ENCODE data around the gene ISOC1.
A peak's percentile ranks its signal among the peaks of the same experiment; 100 is the strongest.

Gene ISOC1
- total RNA-seq, result 11.8 to 14.3 (median 13.9) reads per million in 4 experiments

DNA sequence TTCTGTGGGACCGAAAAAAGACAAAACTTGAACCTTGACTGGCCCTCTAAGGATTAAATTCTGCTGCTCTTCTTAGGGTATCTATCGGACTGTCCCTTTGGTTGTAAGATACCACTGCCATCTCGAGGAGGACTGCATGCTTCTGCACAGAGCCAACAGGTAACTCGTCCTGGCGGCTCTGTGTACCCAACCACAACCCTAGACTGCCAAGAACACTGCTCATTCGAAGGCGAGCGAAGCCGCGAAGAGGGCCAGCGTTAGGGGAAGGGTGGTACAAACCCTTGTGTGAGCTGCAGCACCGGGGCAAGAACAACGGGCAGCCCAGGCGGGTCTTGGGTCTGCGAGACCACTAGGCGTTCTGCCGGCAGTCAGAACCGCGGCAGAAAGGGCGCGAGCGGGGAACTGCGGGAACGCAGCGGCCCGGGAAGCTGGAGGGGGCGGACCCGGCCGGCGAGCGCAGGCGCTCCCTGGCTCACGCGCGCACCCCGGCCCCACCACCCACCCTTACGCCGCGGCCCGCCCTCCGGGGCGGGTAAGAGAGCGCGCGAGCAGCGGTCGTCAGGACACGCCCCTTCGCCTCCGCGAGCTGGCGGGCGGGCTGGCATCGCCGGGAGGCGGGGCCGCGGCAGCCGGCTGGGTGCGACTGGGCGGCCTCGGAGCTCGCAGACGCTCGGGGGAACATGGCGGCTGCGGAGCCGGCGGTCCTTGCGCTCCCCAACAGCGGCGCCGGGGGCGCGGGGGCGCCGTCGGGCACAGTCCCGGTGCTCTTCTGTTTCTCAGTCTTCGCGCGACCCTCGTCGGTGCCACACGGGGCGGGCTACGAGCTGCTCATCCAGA, at the start of gene ISOC1:
Gene ISOC1 (plus strand): TSS at position 663 of the 837 bp plus-strand sequence. CDS start 18 bp downstream, at position 681.
- DNase-seq, result peak; percentile 85

DNA sequence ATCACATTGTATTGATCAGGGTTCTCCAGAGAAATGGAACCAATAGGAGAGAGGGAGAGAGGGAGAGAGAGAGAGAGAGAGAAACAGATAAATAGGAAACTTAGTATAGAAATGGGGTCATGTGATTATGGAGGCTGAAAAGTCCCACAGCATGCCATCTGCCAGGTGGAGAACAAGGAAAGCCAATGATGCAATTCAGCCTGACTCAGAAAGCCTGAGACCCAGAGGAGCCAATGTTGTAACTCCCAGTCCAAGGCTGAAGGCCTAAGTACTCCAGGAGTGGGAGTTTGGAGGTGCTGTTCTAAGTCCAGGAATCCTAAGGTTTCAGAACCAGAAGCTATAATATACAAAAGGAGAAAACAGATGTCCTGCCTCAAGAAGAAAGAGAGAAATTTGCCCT, 48.4 kb upstream of the ISOC1 start:
- no peak for DNase-seq

DNA sequence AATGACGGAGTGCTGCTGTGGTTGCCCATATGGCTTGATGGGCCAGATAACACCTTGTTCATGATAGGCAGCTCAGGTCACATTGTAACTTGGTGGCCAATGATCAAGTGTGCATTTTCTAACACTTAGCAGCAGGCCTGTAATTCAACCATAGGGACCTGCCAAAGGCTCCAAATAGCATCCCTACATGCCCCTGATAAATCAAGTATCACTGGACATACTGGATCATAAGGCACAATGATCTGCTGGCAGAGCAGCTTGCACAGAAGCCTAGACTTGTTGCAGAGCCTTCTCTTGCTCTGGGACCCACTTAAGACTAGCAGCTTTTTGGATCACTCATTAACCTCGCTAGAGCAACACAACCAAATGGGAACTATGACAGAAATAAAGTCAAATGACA, 46.0 kb upstream of the ISOC1 start:
- no peak for DNase-seq

DNA sequence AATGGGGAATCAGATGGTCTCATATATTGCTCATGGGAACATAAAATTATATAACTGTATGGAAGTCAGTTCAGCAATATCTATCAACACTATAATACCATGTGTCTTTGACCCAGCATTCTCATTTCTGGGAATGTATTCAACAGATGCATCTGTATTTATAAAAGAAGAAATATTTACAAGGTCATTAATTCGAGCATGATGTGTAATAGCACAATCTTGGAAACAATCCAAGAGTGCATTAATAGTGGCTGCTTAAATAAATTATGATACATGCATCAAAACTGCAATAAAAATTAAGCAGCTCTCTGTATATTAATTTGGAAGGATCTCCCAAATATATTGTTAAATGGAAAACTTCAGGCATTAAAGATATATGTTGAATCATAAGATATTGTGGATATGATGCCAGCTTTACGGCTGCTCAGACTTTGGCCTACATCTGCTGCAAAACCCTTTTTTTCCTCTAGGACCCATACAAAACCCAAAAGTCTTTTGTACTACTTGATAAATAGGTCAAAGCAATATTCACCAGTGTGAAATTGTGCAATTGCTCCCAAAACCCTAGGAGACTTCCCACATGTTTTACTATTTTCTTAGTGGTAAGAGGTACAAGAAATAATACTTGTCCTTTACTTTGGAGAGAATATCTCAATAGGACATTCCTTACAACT, 45.3 kb upstream of the ISOC1 start:
- no peak for DNase-seq

DNA sequence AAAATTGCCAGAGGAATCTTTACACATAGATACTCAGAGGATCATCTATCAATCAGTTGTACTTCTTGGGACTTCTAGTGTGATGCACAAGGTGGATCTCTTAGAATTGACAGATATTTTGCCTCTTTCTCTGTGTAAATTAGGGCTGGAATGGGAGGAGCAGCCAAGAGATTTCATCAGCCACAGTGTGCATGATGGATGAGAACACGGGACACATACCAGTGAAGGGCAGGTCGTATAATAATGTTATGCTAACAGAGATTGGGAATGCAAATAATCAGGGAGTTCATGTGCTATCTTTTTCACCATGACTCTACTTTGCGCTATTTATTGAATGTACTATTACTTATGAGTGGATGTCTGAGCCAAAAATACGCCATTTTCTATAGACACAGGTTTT, 43.3 kb upstream of the ISOC1 start:
- DNase-seq, result no peak

DNA sequence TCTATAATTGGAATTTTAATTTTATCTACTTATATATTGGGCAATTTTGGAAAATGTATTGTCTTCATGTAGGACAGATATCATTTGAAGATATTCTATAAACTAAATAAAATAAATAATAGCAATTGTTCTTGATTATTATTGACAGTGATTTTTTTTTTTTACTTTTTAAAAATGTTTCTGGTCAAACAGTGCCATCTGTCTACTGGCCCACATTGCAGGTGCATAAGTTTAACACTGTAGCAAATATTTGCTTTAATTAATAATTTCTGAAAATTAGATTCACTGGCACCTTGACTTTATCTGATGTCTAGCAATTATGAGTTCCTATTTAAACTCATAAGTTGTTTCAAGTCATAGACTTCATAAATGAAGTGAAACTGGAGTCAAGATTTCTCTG, 41.1 kb upstream of the ISOC1 start:
- DNase-seq, result no peak

DNA sequence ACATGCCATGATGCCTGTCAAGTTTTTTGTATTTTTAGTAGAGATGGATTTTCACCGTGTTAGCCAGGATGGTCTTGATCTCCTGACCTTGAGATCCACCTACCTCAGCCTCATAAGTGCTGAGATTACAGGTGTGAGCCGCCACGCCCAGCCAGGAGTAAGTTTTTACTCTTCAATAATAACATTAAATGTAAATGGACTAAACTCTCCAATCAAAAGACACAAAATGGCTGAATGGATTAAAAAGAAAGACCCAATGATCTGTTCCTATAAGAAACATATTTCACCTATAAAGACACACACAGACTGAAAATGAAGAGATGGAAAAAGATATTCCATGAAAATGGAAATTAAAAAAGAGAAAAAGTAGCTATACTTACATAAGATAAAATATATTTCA, 37.2 kb upstream of the ISOC1 start:
- no peak for DNase-seq

DNA sequence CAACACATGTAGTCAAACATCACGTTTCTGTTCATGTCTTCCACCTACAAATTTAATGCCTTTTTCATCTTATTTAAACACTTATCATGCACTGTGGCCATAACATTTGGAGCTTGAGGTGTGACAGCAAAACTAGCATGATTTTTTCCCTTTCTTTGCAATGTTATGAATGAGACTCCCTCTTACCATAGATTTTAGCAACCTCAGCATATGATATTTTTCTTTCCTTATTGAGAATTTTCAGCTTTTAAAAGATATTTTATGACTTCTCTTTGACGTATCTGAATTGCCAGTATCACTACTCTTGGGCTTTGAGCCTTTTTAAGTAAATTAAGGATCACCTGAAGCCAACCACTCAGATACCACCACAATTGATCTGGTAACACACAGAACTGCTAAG, 32.7 kb upstream of the ISOC1 start:
- DNase-seq, result no peak

DNA sequence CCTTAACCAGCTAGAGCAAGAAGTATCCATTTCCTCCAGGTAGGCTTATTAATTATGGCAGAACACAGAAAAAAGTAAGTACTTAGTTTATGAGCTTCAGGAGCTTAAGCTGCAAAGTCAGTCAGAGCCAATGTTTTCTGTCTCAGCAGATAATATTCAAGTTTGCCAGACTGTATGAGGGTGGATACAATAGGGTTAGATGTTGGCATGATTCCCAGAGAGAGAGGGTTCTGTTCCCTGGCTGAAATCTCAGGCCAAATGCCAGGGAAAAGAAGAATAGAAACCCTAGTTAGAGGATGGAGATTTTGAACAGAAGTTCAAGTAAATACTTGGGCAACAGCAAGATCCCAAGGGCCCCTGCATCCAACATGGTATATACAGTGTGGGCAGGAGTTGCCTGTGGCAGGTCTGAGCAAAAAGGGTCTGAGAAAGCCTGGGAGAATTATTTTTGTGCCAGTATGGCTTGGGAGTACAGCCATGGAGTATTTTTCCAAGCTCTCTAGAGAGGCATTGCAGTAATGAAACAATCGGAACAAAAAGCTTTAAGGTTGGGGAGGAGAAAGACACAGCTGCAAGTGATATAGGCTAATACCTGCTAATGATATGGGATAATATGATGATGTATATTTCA, 31.0 kb upstream of the ISOC1 start:
- DNase-seq, result no peak

DNA sequence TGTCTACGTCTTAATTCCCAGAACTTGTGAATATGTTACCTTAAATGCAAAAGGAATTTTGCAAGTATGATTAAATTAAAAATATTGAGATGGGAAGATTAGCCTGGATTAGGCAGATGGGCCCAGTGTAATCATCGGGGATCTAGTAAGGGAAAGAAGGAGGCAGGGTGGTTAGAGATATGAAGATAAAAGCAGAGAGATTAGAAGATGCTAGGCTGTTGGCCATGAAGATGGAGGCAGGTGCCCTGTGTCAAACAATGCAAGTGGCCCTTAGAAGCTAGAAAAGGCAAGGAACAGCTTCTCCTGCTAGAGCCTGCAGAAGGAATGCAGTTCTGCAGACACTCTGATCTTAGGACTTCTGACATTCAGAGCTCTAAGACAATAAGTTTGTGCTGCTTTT, 28.8 kb upstream of the ISOC1 start:
- DNase-seq, result no peak

DNA sequence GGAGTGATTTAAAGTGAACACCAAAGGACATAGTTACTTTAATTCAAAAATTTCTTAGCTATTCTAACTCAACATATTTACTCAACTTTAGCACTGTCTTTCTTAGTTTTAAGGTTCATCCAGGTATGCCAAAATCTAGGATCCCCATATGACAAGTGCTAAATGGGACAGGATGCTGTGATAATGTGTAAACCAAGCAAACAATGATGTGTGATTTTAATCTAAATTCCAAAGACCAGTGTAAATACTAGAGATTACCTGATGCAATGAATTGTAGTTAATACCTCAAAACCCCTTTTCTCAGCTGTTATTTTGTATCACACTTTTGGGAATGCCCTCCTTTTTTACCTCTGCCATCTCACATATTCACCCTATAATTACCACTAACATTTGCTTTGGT, 26.8 kb upstream of the ISOC1 start:
- DNase-seq, result no peak

DNA sequence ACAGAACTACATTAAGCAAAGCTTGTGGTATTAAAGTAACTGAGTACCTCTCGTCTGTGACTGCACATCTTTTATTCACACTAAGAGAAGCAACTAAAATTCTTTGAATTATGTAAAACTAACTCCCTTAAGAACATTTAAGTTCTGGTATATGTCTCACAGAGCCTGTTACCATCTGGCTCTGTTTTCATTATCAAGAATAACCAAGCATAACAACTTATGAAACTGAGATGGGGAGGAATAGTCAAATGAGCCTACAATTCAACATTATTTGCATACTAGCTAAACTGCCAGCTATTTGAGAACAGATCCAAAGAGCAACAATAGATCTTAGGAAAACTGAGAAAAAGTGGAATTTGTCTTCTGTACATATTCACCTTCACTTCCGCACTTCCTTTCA, 25.3 kb upstream of the ISOC1 start:
- no peak for DNase-seq

DNA sequence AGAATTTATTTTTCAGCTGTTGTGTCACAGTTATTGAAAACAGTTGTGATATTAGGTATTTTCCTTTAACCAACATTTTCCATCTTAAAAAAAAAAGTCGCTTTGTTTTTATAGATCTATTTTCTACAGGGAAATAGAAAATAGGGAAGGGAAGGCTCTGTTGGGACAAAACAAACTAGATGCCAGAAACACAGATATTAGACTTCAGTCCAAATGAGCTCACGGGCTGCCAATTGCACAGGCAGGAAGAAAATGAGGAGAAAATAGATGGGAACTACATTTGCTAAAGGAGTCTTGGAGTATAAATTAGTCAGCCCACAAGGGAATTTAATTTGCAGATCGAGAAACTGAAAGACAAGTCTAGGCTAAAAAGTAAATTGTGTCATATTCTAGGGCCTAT, 21.4 kb upstream of the ISOC1 start:
- no peak for DNase-seq

DNA sequence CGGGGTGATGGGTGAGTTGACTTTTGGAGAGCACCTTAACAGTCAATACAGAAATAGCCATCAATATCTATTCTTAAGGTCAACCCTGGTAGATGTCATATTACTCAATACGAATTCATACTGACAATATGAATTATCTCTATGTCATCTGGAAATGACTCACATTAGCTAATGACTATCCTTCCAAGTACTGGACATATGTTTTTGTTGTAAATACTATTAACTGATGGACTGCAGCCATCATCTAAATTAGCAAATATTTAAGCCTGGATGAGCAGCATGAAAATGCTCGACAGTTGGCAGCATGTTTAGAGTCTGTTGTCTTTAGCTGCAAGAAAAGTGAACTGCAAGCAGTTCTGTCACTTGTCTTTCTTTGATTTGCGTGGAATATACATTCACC, 19.6 kb upstream of the ISOC1 start:
- no peak for DNase-seq

DNA sequence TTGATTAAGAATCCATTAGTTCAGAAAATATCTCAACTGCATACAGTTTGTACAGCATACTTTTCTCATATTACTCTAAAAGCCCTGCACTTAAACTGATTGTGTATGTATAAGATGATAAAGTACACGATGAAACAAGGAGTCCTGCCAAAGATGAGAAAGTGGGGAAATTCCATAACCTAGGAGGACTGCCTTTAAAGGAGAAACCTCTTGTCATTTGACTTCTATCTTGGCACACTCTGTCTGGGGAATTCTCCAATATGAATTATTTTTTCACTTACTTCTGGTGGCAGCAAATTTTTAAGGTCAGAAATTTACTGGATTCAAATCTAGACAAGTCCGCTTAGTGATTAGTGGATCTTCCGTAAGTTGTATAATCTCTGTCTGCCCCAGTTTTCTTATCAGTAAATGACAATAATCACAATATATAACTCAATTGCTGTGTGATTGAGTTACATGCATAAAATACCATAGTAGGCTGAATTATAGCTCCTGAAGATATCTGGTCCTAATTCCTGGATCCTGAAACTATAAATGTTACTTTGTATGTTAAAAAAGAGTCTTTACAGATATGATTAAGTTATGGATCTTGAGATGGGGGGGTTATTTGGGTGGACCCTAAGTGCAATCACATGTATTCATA, 17.0 kb upstream of the ISOC1 start:
- no peak for DNase-seq

DNA sequence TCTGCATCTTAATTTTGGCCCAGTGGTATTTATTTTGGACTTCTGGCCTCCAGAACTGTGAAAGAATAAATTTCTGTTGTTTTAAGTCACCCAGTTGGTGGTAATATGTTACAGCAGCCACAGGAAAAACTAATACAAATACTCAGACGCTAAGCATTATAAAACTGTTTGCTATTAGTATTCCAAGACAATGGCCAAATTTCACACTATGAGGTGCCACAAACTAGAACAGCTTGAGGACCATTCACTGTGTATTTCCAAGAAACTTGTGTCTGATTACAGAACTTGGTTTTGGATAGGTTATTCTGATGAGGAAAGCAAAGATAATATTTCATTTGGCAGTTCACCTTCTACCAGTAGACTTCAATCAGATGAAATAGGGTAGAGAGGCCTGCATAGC, 16.3 kb upstream of the ISOC1 start:
- no peak for DNase-seq

DNA sequence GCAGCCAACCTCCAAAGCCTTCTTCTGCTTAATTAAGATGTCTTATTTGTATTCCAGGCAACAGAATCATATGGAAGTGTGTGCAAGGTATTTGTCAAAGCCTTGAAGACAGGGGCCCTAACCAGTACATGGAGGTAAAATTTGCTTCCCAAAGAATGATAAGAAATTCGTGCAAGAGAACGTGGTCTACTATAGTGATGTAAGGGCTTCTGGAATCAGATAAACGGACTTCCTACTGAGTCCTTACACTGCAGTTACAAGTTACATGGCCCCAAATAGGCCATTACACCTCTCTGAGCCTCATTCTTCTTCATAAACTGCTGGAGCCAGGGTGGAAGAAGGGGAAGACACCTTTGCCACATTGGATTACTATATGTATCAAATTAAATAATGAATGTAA, 15.9 kb upstream of the ISOC1 start:
- no peak for DNase-seq

DNA sequence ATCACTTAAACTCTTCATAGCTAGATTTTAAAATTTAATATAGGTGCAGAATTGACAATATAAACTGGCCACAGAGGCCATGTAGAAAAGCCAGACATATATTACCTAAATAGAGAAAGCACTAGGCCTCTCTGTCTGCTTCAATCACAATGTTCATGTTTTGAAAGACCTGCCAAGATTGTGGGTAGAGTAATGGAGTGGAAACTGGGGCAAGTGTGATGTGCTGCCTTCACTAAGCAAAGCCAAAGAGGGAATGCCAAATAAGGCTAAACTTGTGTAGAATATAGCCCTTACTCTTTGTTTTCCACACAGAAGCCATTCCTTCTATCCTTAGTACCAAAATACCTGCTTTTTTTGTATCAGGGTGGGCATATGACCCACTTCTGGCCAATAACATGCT, 15.1 kb upstream of the ISOC1 start:
- DNase-seq, result no peak

DNA sequence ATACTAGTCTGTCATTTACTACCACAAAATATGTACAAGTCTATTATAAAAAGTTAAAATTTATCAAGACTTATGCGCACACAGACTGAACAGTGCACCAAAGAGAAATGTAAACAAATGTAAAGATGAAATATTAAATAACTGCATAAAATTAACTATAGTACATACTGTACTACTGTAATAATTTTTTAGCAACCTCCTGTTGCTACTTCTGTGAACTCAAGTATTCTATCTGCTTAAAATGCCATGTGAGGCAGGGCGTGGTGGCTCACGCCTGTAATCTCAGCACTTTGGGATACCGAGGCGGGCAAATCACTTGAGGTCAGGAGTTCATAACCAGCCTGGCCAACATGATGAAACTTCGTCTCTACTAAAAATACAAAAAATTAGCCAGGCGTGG, 13.8 kb upstream of the ISOC1 start:
- DNase-seq, result no peak

DNA sequence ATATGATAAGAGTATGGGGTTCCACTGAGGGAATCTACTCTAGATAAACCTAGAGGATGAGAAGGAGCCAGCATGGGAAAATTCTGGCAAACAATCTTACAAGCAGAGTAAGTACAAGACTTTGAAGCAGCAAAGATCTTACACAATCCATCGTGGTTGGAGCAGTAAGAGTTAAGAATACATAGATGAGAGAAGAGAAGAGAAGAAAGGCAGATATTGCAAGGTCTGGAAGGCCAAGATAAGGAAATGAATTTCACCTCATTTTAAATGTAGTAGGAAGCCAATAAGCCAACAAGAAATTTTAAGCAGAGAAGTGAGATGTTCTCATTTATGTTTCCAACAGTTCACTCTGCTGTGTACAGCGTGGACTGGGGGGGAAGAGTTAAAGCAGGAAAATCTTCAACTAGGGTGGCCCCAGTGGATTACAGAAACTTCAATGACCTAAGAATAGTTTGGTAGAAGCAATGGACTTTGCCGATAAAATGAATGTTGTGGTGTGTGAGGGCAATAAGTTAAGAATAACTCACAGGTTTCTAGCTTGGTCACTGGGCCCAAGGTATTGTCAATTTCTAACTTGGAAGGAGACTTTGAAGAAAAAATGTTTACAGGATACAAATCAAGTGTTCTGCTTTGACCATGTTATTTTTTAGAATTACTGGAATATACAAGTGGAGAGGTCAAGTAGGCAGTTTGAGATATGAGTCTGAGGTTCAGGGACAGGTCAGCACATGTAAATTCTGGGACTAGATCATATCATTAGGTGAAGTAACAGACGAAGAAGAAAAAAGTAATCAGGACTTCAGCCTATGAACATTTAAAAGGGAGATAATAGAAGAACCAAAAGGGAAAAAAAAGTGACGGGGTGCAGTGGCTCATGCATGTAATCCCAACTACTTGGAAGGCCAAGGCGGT, 12.1 kb upstream of the ISOC1 start:
- no peak for DNase-seq

DNA sequence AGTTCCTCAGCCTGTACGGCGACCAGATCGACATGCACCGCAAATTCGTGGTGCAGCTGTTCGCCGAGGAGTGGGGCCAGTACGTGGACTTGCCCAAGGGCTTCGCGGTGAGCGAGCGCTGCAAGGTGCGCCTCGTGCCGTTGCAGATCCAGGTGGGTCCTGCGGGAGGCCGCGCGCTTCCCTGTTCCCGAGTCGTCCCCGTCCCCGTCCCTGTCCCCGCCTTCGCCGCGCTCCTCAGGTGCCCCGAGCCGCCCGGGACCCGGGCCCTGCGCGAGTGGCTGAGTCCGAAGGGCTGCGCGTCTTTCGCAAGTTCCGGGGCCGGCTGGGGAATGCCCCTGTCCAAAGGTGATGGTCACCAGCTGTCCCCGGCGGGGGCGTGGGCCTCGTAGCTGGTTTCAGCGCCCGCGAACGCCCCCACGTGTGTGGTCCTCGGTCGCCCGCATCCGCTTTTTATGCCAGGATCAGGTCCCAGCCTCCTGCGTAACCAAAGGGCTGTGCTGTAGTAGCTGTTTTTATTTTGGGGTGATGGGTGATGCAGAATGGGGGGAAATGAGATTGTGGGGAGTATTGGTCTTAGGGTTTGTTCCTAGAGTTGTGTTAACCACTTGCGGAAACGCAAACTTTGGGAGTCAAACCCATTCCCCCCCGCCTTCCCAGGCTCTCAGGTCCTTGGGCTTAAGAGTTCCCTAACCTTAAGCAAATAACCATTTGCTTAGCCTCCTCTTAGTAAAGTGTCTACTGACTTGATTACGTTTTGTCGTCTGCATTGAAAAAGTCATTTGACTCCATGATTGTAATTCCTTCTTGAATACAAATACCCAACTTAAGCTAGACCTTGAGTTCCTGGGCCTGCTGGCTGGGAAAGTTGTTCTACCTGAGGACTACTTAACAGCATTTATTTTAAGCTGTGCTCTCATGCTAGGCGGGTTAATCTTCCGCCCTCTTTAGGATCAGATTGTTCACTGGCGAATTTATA, 663 bp downstream of the ISOC1 start:
- DNase-seq, result peak; percentile 37

Data from effector CD8-positive, alpha-beta T cell (primary cell).